Measurements from ENCODE around the gene ETV7. TPM values are rescaled to one million over a fixed set of nuclear protein-coding genes. Genes with fewer than 3 reads are reported as not detected.

ETV7 gene
- total RNA-seq, 1 donor = 0.09 TPM

DNA sequence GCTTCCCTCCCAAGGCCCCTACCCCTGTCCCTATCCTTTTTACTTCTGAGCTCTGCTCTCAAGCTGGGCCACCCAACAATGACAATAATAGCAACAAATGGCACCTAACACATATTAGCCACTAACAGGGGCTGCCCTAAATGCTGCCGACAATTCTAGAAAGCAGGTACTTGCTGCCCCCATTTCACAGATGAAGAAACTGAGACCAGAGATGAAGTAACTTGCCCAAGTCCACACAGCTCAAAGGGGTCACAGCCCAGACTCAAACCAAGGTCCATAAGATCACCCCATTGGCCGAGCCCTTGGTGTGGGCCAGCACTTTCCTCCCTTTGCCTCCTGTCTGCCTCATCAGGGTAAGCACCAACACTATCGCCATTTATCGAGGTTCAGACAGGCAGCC lies 62.8 kb downstream of the ETV7 start:
- TF ChIP-seq, protein P1, sequence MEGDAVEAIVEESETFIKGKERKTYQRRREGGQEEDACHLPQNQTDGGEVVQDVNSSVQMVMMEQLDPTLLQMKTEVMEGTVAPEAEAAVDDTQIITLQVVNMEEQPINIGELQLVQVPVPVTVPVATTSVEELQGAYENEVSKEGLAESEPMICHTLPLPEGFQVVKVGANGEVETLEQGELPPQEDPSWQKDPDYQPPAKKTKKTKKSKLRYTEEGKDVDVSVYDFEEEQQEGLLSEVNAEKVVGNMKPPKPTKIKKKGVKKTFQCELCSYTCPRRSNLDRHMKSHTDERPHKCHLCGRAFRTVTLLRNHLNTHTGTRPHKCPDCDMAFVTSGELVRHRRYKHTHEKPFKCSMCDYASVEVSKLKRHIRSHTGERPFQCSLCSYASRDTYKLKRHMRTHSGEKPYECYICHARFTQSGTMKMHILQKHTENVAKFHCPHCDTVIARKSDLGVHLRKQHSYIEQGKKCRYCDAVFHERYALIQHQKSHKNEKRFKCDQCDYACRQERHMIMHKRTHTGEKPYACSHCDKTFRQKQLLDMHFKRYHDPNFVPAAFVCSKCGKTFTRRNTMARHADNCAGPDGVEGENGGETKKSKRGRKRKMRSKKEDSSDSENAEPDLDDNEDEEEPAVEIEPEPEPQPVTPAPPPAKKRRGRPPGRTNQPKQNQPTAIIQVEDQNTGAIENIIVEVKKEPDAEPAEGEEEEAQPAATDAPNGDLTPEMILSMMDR (IDR thresholded peaks at IDR 0.05; ENCODE audit: insufficient read depth, low read length) = no peak
- no peak overlapping the region for H3K4me3 ChIP-seq (ENCODE audit: low read depth, low read length)
- DNase-seq (ENCODE audit: low read depth) = no peak

- no peak for DNase-seq (ENCODE audit: low read depth)
- H3K4me3 ChIP-seq (ENCODE audit: low read depth, low read length) = no peak overlapping the region
- TF ChIP-seq, protein P1 (IDR thresholded peaks at IDR 0.05; ENCODE audit: insufficient read depth, low read length) = no peak
Observed at GRCh38 chr6:36324191-36324590, 63.3 kb downstream of the ETV7 start.

- DNase-seq (ENCODE audit: low read depth) = no peak
- TF ChIP-seq, protein P1 (IDR thresholded peaks at IDR 0.05; ENCODE audit: insufficient read depth, low read length) = no peak
Observed at GRCh38 chr6:36323062-36323461, 64.4 kb downstream of the ETV7 start.

GRCh38 chr6:36322591-36322990 lies 64.9 kb downstream of the ETV7 start:
- no peak for DNase-seq (ENCODE audit: low read depth)
- TF ChIP-seq, protein P1 (IDR thresholded peaks at IDR 0.05; ENCODE audit: insufficient read depth, low read length) = no peak
- H3K4me3 ChIP-seq (ENCODE audit: low read depth, low read length) = no peak overlapping the region

More at GRCh38 chr6:36323062-36323461, 64.4 kb downstream of the ETV7 start:
- H3K4me3 ChIP-seq (ENCODE audit: low read depth, low read length) = no peak overlapping the region

DNA sequence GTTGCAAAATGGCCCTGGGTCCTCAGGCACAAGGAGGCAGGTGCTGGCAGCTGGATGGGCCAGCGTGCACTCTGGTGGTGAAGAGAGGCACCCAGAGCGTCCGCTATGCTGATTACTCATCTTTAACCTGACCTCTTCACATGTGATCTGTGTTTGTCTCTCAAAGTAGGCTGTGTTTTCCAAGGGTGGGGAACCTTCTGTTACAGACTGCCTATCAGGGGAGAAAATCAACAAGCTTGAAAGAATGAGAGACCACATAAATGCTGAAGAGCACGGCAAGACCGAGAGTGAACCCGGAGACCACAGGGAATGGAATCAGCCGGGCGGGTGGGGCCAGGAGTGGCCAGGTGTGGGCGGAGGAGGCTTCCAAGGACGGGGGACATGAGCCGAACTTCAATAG lies 67.0 kb downstream of the ETV7 start:
- TF ChIP-seq, protein P1 (IDR thresholded peaks at IDR 0.05; ENCODE audit: insufficient read depth, low read length) = no peak
- H3K4me3 ChIP-seq (ENCODE audit: low read depth, low read length) = no peak overlapping the region
- no peak for DNase-seq (ENCODE audit: low read depth)

- H3K4me3 ChIP-seq (ENCODE audit: low read depth, low read length) = no peak overlapping the region
- DNase-seq (ENCODE audit: low read depth) = no peak
- TF ChIP-seq, protein P1 (IDR thresholded peaks at IDR 0.05; ENCODE audit: insufficient read depth, low read length) = no peak
Observed at GRCh38 chr6:36319821-36320220, 67.6 kb downstream of the ETV7 start.

GRCh38 chr6:36319436-36319762 lies 68.1 kb downstream of the ETV7 start:
- H3K4me3 ChIP-seq (ENCODE audit: low read depth, low read length) = no peak overlapping the region
- TF ChIP-seq, protein P1 (IDR thresholded peaks at IDR 0.05; ENCODE audit: insufficient read depth, low read length) = no peak
- no peak for DNase-seq (ENCODE audit: low read depth)

All from fibroblast of the aortic adventitia (primary cell).